T-cell (primary cell): Measurements from ENCODE around the gene NAP1L1. TPM values are rescaled to one million over a fixed set of nuclear protein-coding genes. Genes with fewer than 3 reads are reported as not detected.
"Not testable (repeated sequence)": the region's sequence is repeated elsewhere in the genome, so short reads cannot be mapped to it uniquely, and the experiment has no call there.

Source experiments
- ATAC-seq, 4 experiments: fragments of 200-7000 bp in 3 of 4; fragments of 150-1000 bp in 1 of 4; cut with Tn5 transposase; replicated peaks in 1 of 4; 1 replicate in 3 of 4; 2 replicates in 1 of 4; pipeline ENCODE4 v1.10.0; 2021; ENCODE audit warnings: moderate library complexity in 3 of 4, mild to moderate bottlenecking in 2 of 4, moderate number of reproducible peaks in 1 of 4
- CTCF ChIA-PET, 2 donors: fragments of 300-600 bp; sonication (Branson Sonifier 250); formaldehyde crosslinking; loops; one replicate each; lab custom pipeline; 2022; ENCODE audit warnings: antibody characterized with exemption in 2 of 2; lab: Charles Lee
- POLR2A ChIA-PET, 2 donors: fragments of 300-600 bp; sonication (Branson Sonifier 250); formaldehyde crosslinking; loops; one replicate each; lab custom pipeline; 2022; ENCODE audit warnings: antibody characterized with exemption in 2 of 2; lab: Charles Lee
- DNase-seq, 35 experiments: peaks; one replicate each; pipeline versions ENCODE4 v3.0.0 to v3.0.0-alpha.2; 2013 to 2023
- H3K27ac ChIP-seq: one replicate; pipeline ENCODE4 v1.5.1; 2013; ENCODE audit warnings: low read length
- H3K27me3 ChIP-seq, 2 experiments: replicated peaks in 1 of 2; 1 replicate in 1 of 2; 2 replicates in 1 of 2; pipeline versions ENCODE4 v1.6.1 to v1.7.0; 2013; ENCODE audit warnings: low read length in 1 of 2, mixed read lengths in 1 of 2; ENCODE audit not compliant: control insufficient read depth in 2 of 2, insufficient read depth in 2 of 2; ENCODE audit errors: extremely low read depth in 1 of 2
- H3K36me3 ChIP-seq, 2 donors: 1 replicate in 1 of 2; 2 replicates in 1 of 2; pipeline versions ENCODE4 v1.6.1 to v1.7.0; 2013; ENCODE audit warnings: low read length in 1 of 2; ENCODE audit not compliant: control insufficient read depth in 2 of 2, insufficient read depth in 1 of 2; ENCODE audit errors: extremely low read depth in 1 of 2
- H3K4me1 ChIP-seq, 2 experiments: 1 replicate in 1 of 2; 2 replicates in 1 of 2; pipeline versions ENCODE4 v1.6.1 to v1.7.0; 2013; ENCODE audit warnings: low read length in 2 of 2, mixed read lengths in 1 of 2; ENCODE audit not compliant: insufficient read depth in 2 of 2, control insufficient read depth in 1 of 2; ENCODE audit errors: extremely low read depth in 1 of 2
- H3K4me3 ChIP-seq, 2 donors: 1 replicate in 1 of 2; 2 replicates in 1 of 2; pipeline versions ENCODE4 v1.5.1 to v1.7.0; 2013; ENCODE audit warnings: mild to moderate bottlenecking in 2 of 2, low read length in 1 of 2, moderate library complexity in 1 of 2; ENCODE audit not compliant: control insufficient read depth in 1 of 2; ENCODE audit errors: extremely low read depth in 1 of 2
- H3K9me3 ChIP-seq: 2 replicates; pipeline ENCODE4 v1.7.0; 2013
- H3K27ac Mint-ChIP-seq, 2 donors: one replicate each; pipeline ENCODE4 v1.8.0; 2020 to 2021; ENCODE audit warnings: mild to moderate bottlenecking in 2 of 2, mixed read lengths in 2 of 2
- H3K27me3 Mint-ChIP-seq, 2 donors: one replicate each; pipeline ENCODE4 v1.8.0; 2021 to 2022; ENCODE audit warnings: mixed read lengths in 2 of 2
- H3K36me3 Mint-ChIP-seq: one replicate; pipeline ENCODE4 v1.8.0; 2021; ENCODE audit warnings: mixed read lengths
- H3K4me1 Mint-ChIP-seq, 3 donors: one replicate each; pipeline ENCODE4 v1.8.0; 2020 to 2022; ENCODE audit warnings: mixed read lengths in 3 of 3, mild to moderate bottlenecking in 1 of 3
- H3K4me3 Mint-ChIP-seq, 3 donors: one replicate each; pipeline ENCODE4 v1.8.0; 2020 to 2022; ENCODE audit warnings: mild to moderate bottlenecking in 3 of 3, mixed read lengths in 3 of 3, moderate library complexity in 3 of 3
- H3K9me3 Mint-ChIP-seq, 3 donors: one replicate each; pipeline ENCODE4 v1.8.0; 2020 to 2022; ENCODE audit warnings: mixed read lengths in 3 of 3
- WGBS: methylation state at CpG from one replicate; pipeline ENCODE4 v1.1.5; 2013; ENCODE audit warnings: missing lambda C conversion rate; ENCODE audit not compliant: insufficient coverage; 5-methylcytosine and 5-hydroxymethylcytosine counted together
- total RNA-seq, 35 experiments: library from RNA in 6 of 35; stranded (reverse) in 6 of 35; fragments of 120-200 nt in 1 of 35; gene quantifications; one replicate each; pipeline versions ENCODE4 v1.2.1 to v1.2.4 and lab custom pipeline; 2013 to 2026

Gene NAP1L1
- total RNA-seq, 5 donors from 2014 or later (not counting 1 experiment from before 2014, with no cell fraction given) = 523 to 643 (median 591) TPM

- H3K27ac Mint-ChIP-seq = no peak overlapping the region
- H3K4me3 Mint-ChIP-seq = no peak overlapping the region
- H3K4me3 ChIP-seq = no peak overlapping the region
- no peak overlapping the region for H3K27ac ChIP-seq
- H3K27me3 ChIP-seq = no peaks in the 10 kb centered on the region
- H3K36me3 ChIP-seq = no peaks in the 10 kb centered on the region
- H3K27me3 Mint-ChIP-seq = peaks cover 0 to 2% of the 10 kb centered on the region in 2 donors
- peaks cover 0 to 3% (median 3%) of the 10 kb centered on the region in 3 donors for H3K4me1 Mint-ChIP-seq
- H3K4me1 ChIP-seq = no peaks in the 10 kb centered on the region
- ChIA-PET POLR2A (no interaction called here), CTCF (no interaction called here)
- no peak for DNase-seq
- H3K36me3 Mint-ChIP-seq = no peaks in the 10 kb centered on the region
- no peaks in the 10 kb centered on the region for H3K9me3 ChIP-seq
- no peaks in the 10 kb centered on the region for H3K9me3 Mint-ChIP-seq
- no CpG with 5 or more reads among the region's 1 CpG for WGBS
- no peak for ATAC-seq
Observed at GRCh38 chr12:75996861-75997447, 87.5 kb downstream of the NAP1L1 start.

- CTCF ChIA-PET = interaction anchor here in 1 of 2 donors (0.7 kb wide), 1 partner anchor 74 kb away, joined by 7 read pairs; no protein-coding TSS in a partner anchor
- Mint-ChIP-seq H3K36me3 (no peaks in the 10 kb centered on the region), H3K27ac (no peak overlapping the region), H3K4me3 (no peak overlapping the region), H3K4me1 (peaks cover 0 to 3% (median 3%) of the 10 kb centered on the region in 3 donors), H3K9me3 (no peaks in the 10 kb centered on the region), H3K27me3 (peaks cover 0 to 4% of the 10 kb centered on the region in 2 donors)
- no peaks in the 10 kb centered on the region for H3K27me3 ChIP-seq
- H3K4me1 ChIP-seq = no peaks in the 10 kb centered on the region
- no peak for DNase-seq
- no peaks in the 10 kb centered on the region for H3K9me3 ChIP-seq
- POLR2A ChIA-PET = interaction anchor here in 1 of 2 donors (0.7 kb wide), 1 partner anchor 650 kb away, joined by 17 read pairs; no protein-coding TSS in a partner anchor
- H3K4me3 ChIP-seq = no peak overlapping the region
- no peak overlapping the region for H3K27ac ChIP-seq
- no peak for ATAC-seq
- no peaks in the 10 kb centered on the region for H3K36me3 ChIP-seq
Observed at GRCh38 chr12:75995691-75996090, 88.8 kb downstream of the NAP1L1 start.

GRCh38 chr12:75994069-75994740, 90.3 kb downstream of the NAP1L1 start:
- no peaks in the 10 kb centered on the region for H3K27me3 ChIP-seq
- Mint-ChIP-seq H3K4me3 (no peak overlapping the region), H3K36me3 (no peaks in the 10 kb centered on the region), H3K9me3 (no peaks in the 10 kb centered on the region), H3K27me3 (peaks cover 0 to 5% of the 10 kb centered on the region in 2 donors), H3K4me1 (peaks cover 0 to 3% (median 3%) of the 10 kb centered on the region in 3 donors), H3K27ac (no peak overlapping the region)
- ChIA-PET POLR2A (interaction anchor here in 1 of 2 donors (0.5 kb wide), 1 partner anchor 21 kb away, joined by 5 read pairs; no protein-coding TSS in a partner anchor), CTCF (interaction anchor here in 1 of 2 donors (0.6 kb wide), 1 partner anchor 27 kb away, joined by 3 read pairs; no protein-coding TSS in a partner anchor)
- ATAC-seq = no peak
- H3K36me3 ChIP-seq = no peaks in the 10 kb centered on the region
- no peaks in the 10 kb centered on the region for H3K4me1 ChIP-seq
- WGBS = 71% methylated on average over 2 of the region's 4 CpGs
- H3K27ac ChIP-seq = no peak overlapping the region
- H3K4me3 ChIP-seq = no peak overlapping the region
- no peaks in the 10 kb centered on the region for H3K9me3 ChIP-seq
- DNase-seq = no peak

DNA sequence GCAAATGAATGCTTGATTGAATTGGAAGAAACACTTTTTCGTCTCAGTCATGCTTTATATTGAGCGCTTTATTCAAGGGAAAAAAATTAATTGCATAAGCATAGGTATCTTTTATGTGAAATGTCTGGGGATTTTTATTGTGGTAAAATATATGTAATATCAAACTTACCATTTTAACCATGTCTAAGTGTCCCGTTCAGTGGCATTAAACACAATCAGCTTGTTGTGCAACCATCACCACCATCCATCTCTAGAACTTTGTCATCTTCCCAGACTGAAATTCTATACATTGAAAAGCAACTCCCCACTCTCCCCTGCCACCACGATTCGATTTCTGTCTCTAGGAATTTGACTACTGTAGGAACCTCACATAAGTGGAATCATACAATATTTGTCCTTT, 92.7 kb downstream of the NAP1L1 start:
- Histone ChIP-seq H3K27me3 (no peaks in the 10 kb centered on the region), H3K27ac (no peak overlapping the region), H3K9me3 (no peaks in the 10 kb centered on the region), H3K4me1 (no peaks in the 10 kb centered on the region), H3K4me3 (no peak overlapping the region), H3K36me3 (no peaks in the 10 kb centered on the region)
- Mint-ChIP-seq H3K36me3 (peaks cover 3% of the 10 kb centered on the region), H3K27ac (no peak overlapping the region), H3K9me3 (peaks cover 0 to 7% (median 5%) of the 10 kb centered on the region in 3 donors), H3K4me1 (peaks cover 0 to 3% (median 3%) of the 10 kb centered on the region in 3 donors), H3K4me3 (no peak overlapping the region), H3K27me3 (peaks cover 0 to 11% of the 10 kb centered on the region in 2 donors)
- POLR2A ChIA-PET = no interaction called here
- 36% methylated on average over 3 of the region's 5 CpGs for WGBS
- no peak for DNase-seq
- no peak for ATAC-seq
- CTCF ChIA-PET = interaction anchor here (0.6 to 1.4 kb wide), 4 partner anchors 8 to 906 kb away, joined by 3 to 4 read pairs (median 3); no protein-coding TSS in a partner anchor

DNA sequence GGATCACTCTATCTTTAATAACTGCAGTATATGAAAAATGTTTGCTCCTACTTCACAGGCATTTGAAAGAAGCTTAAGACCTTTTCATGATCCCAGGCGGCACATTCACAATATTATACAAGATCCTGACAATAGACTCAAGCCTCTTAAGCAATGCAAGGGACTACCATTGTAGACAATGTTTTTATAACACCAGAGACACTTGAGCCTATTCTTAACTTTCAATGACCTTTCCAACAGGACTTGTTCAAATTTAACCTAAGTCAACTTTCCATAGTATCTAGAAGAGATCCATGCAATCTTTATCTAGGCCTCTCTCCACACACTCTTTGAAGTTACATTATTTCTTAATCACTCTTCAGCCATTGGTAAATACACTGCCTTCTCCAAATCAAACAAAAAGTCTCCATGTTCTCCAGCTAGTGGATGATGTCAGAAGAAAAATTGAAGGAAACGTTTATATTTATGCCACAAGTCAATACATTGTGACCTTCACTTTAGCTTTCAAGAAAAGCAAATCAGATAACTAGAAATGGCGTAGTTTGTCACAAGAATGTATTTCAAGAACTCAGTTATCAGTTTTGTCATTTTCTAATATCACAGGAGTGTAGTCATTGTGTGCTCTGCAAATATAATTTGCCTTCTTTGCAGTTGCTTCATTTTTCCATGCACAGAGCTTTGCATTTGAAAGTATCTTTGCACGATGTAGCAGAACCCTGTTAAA, 94.1 kb downstream of the NAP1L1 start:
- ATAC-seq (no peak), DNase-seq (no peak)
- 97% methylated on average over 2 of the region's 4 CpGs for WGBS
- POLR2A ChIA-PET = no interaction called here
- no peak overlapping the region for H3K4me3 ChIP-seq
- H3K27ac Mint-ChIP-seq = no peak overlapping the region
- CTCF ChIA-PET = interaction anchor here in 1 of 2 donors (1.4 kb wide), 1 partner anchor 463 kb away, joined by 4 read pairs; no protein-coding TSS in a partner anchor
- H3K27me3 ChIP-seq = no peaks in the 10 kb centered on the region
- no peaks in the 10 kb centered on the region for H3K9me3 ChIP-seq
- H3K36me3 Mint-ChIP-seq = peaks cover 3% of the 10 kb centered on the region
- H3K4me3 Mint-ChIP-seq = no peak overlapping the region
- H3K36me3 ChIP-seq = no peaks in the 10 kb centered on the region
- peaks cover 0 to 7% (median 5%) of the 10 kb centered on the region in 3 donors for H3K9me3 Mint-ChIP-seq
- H3K4me1 ChIP-seq = no peaks in the 10 kb centered on the region
- H3K27me3 Mint-ChIP-seq = peaks cover 0 to 11% of the 10 kb centered on the region in 2 donors
- H3K4me1 Mint-ChIP-seq = peaks cover 0 to 10% (median 10%) of the 10 kb centered on the region in 3 donors
- no peak overlapping the region for H3K27ac ChIP-seq

DNA sequence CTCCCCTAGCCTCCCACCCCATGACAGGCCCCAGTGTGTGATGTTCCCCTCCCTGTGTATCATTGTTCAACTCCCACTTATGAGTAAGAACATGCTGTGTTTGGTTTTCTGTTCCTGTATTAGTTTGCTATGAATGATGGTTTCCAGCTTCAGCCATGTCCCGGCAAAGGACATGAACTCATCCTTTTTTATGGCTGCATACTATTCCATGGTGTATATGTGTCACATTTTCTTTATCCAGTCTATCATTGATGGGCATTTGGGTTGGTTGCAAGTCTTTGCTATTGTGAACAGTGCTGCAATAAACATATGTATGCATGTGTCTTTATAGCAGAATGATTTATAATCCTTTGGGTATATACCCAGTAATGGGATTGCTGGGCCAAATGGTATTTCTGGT, 96.8 kb downstream of the NAP1L1 start:
- H3K36me3 Mint-ChIP-seq, H3K27me3 ChIP-seq, H3K27ac ChIP-seq, H3K27ac Mint-ChIP-seq, H3K9me3 ChIP-seq, H3K4me3 Mint-ChIP-seq, H3K9me3 Mint-ChIP-seq, H3K4me1 ChIP-seq, H3K4me3 ChIP-seq, H3K36me3 ChIP-seq, DNase-seq, ATAC-seq: not testable (repeated sequence)
- Mint-ChIP-seq H3K4me1 (peaks cover 7 to 30% (median 19%) of the 10 kb centered on the region in 3 donors), H3K27me3 (peaks cover 0 to 11% of the 10 kb centered on the region in 2 donors)
- ChIA-PET CTCF (interaction anchor here in 1 of 2 donors (0.6 kb wide), 1 partner anchor 509 kb away, joined by 4 read pairs; no protein-coding TSS in a partner anchor), POLR2A (interaction anchor here in 1 of 2 donors (0.6 kb wide), 1 partner anchor 38 kb away, joined by 3 read pairs; no protein-coding TSS in a partner anchor)
- WGBS = no CpG with 5 or more reads among the region's 1 CpG
